ENCODE data around the gene SPECC1. TPM values are rescaled to one million over a fixed set of nuclear protein-coding genes. Genes with fewer than 3 reads are reported as not detected.

Gene SPECC1
- total RNA-seq, 1 donor from 2014 or later = 69.6 TPM

DNA sequence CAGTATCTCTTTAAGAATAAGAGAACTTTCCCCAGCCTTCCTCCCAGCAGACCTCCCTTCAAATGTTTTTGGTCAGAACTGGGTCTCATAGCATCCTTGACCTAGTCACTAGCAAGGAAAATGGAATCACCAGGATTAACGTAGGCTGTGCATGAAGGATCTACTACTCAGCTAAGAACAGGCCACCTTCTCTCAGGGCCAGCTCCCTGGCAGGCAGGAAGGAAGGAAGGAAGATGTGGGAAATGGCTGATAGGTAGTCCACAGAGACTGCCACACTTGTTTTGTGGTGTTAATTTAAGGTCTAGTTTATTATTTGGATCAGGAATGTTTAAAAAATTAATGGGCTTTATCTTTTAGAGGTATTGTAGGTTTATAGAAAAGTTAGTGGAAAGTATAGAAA lies 136.4 kb downstream of the SPECC1 start:
- TF ChIP-seq, protein P1, sequence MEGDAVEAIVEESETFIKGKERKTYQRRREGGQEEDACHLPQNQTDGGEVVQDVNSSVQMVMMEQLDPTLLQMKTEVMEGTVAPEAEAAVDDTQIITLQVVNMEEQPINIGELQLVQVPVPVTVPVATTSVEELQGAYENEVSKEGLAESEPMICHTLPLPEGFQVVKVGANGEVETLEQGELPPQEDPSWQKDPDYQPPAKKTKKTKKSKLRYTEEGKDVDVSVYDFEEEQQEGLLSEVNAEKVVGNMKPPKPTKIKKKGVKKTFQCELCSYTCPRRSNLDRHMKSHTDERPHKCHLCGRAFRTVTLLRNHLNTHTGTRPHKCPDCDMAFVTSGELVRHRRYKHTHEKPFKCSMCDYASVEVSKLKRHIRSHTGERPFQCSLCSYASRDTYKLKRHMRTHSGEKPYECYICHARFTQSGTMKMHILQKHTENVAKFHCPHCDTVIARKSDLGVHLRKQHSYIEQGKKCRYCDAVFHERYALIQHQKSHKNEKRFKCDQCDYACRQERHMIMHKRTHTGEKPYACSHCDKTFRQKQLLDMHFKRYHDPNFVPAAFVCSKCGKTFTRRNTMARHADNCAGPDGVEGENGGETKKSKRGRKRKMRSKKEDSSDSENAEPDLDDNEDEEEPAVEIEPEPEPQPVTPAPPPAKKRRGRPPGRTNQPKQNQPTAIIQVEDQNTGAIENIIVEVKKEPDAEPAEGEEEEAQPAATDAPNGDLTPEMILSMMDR (IDR thresholded peaks at IDR 0.05; ENCODE audit: unreplicated experiment) = no peak
- Mint-ChIP-seq H3K4me1 (ENCODE audit: low read depth) (peaks cover 7% of the 10 kb centered on the region), H3K9me3 (ENCODE audit: low read depth) (peaks cover 4% of the 10 kb centered on the region), H3K27me3 (no peaks in the 10 kb centered on the region), H3K36me3 (ENCODE audit: insufficient read depth) (no peaks in the 10 kb centered on the region), H3K27ac (no peak overlapping the region), H3K4me3 (ENCODE audit: low read depth) (no peak overlapping the region)
- DNase-seq (ENCODE audit: low spot score, unreplicated experiment) = no peak

DNA sequence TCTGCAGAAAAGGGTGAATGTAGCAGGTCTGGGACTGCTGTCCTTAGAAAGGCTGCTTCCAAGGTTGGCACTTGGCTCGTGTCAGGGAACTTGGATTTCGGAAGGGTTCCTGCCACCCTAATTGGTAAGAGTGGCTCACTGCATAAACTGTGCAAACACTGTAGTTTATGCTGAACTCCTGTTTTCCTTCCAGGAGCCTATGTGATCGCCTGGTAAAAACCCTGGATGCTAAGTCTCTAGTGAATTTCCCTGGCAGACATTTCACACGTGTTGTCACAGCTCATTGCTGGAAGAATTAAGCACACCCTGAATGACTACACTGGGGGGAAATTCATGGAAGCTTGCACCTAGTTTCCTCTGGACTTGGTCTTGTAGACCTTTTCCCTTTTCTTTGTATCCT lies 140.1 kb downstream of the SPECC1 start:
- Mint-ChIP-seq H3K4me3 (ENCODE audit: low read depth) (no peak overlapping the region), H3K9me3 (ENCODE audit: low read depth) (peaks cover 4% of the 10 kb centered on the region), H3K4me1 (ENCODE audit: low read depth) (no peaks in the 10 kb centered on the region), H3K27ac (no peak overlapping the region), H3K27me3 (no peaks in the 10 kb centered on the region), H3K36me3 (ENCODE audit: insufficient read depth) (no peaks in the 10 kb centered on the region)
- TF ChIP-seq, protein P1 (IDR thresholded peaks at IDR 0.05; ENCODE audit: unreplicated experiment) = no peak
- DNase-seq (ENCODE audit: low spot score, unreplicated experiment) = no peak

DNA sequence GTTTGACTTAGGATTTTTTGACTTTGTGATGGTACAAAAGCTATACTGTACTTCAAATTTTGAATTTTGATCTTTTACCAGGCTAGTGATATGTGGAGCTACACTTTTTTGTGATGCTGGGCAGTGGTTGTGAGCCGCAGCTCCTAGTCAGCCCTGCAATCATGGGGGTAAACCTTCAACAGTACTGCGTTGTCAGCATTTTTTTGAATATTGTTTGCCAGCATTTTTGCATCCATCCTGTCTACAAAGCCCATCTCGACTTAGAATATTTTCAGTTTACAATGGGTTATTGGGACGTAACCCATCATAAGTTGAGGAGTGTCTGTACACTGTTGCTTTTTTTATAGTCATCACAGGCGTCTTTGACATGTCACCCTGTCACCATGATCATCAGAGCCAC lies 142.0 kb downstream of the SPECC1 start:
- Mint-ChIP-seq H3K4me1 (ENCODE audit: low read depth) (peaks cover 3% of the 10 kb centered on the region), H3K4me3 (ENCODE audit: low read depth) (no peak overlapping the region), H3K27ac (no peak overlapping the region), H3K27me3 (peaks cover 2% of the 10 kb centered on the region), H3K9me3 (ENCODE audit: low read depth) (peaks cover 2% of the 10 kb centered on the region), H3K36me3 (ENCODE audit: insufficient read depth) (no peaks in the 10 kb centered on the region)
- TF ChIP-seq, protein P1 (IDR thresholded peaks at IDR 0.05; ENCODE audit: unreplicated experiment) = no peak
- no peak for DNase-seq (ENCODE audit: low spot score, unreplicated experiment)

DNA sequence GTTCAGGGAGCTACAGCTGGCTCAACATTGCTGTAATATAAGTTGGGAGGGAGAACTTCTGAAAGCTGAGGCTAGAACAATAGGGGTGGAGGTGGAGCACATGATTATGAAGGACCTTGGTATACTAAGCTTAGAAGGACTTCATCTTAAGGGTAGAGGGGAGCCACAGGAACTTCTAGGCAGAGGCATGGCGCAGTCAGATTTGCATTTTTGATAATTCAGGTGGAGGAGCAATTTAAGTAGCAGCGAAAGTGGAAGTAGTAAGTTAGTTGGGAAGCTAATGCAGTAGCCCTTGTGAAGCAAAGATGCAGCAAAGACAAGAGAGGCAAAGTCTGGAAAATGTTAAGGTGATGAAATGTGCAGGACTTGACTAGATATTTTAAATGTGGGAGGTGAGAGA lies 144.1 kb downstream of the SPECC1 start:
- peaks cover 7% of the 10 kb centered on the region for H3K27me3 Mint-ChIP-seq
- H3K4me3 Mint-ChIP-seq (ENCODE audit: low read depth) = no peak overlapping the region
- no peaks in the 10 kb centered on the region for H3K36me3 Mint-ChIP-seq (ENCODE audit: insufficient read depth)
- DNase-seq (ENCODE audit: low spot score, unreplicated experiment) = no peak
- no peaks in the 10 kb centered on the region for H3K9me3 Mint-ChIP-seq (ENCODE audit: low read depth)
- TF ChIP-seq, protein P1 (IDR thresholded peaks at IDR 0.05; ENCODE audit: unreplicated experiment) = no peak
- peaks cover 10% of the 10 kb centered on the region for H3K4me1 Mint-ChIP-seq (ENCODE audit: low read depth)
- no peak overlapping the region for H3K27ac Mint-ChIP-seq

DNA sequence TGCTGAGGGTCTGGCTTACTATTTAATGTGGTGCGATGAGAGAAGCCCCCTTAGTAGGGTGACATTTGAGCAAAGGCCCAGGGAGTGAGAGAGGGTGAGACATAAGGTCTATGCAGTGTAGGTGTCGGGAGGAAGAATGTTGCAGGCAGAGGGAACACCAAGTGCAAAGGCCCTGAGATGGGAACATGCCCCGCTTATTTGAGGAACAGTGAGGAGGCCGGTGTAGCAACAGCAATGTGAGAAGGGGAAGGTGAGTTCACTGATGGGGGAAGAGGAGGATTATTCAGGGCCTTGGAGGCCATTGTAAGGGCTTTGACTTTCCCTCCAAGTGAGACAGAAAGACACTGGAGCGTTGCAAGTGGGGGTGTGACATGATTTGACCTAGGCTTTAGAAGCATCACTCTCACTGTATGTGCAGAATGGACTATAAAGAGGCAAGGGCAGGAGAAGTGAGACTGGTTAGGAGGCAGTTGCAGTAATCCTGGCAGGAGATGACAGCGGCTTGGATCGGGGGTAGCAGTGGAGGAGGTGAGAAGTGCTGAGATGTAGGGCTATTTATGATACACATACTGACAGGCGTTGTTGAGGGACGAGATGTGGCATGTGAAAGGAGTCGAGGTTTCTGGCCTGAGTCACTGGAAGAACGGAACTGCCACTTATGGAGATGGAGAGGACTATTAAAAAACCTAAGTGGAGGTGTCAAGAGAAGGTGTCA lies 145.3 kb downstream of the SPECC1 start:
- DNase-seq (ENCODE audit: low spot score, unreplicated experiment) = no peak
- Mint-ChIP-seq H3K4me1 (ENCODE audit: low read depth) (peaks cover 10% of the 10 kb centered on the region), H3K27ac (no peak overlapping the region), H3K4me3 (ENCODE audit: low read depth) (no peak overlapping the region), H3K27me3 (peaks cover 7% of the 10 kb centered on the region), H3K36me3 (ENCODE audit: insufficient read depth) (peaks cover 2% of the 10 kb centered on the region), H3K9me3 (ENCODE audit: low read depth) (no peaks in the 10 kb centered on the region)
- TF ChIP-seq, protein P1 (IDR thresholded peaks at IDR 0.05; ENCODE audit: unreplicated experiment) = no peak
